HFFc6 (cell line): Measurements from ENCODE around the gene VSIR. TPM values are rescaled to one million over a fixed set of nuclear protein-coding genes. Genes with fewer than 3 reads are reported as not detected.

ENCODE experiments used
- DNase-seq: peaks from one replicate; pipeline ENCODE4 v3.0.0-alpha.2; 2018
- H3K27ac Mint-ChIP-seq: 2 replicates; pipeline ENCODE4 v1.8.0; 2020; ENCODE audit warnings: mild to moderate bottlenecking, mixed read lengths
- H3K27me3 Mint-ChIP-seq: 2 replicates; pipeline ENCODE4 v1.8.0; 2021; ENCODE audit warnings: mild to moderate bottlenecking, moderate library complexity, mixed read lengths; ENCODE audit not compliant: insufficient read depth
- H3K36me3 Mint-ChIP-seq: 2 replicates; pipeline ENCODE4 v1.8.0; 2021; ENCODE audit warnings: low read depth, mixed read lengths
- H3K4me1 Mint-ChIP-seq: 2 replicates; pipeline ENCODE4 v1.8.0; 2020; ENCODE audit warnings: low read depth, mixed read lengths
- H3K4me3 Mint-ChIP-seq: 2 replicates; pipeline ENCODE4 v1.8.0; 2020; ENCODE audit warnings: mild to moderate bottlenecking, moderate library complexity, mixed read lengths
- H3K9me3 Mint-ChIP-seq: 2 replicates; pipeline ENCODE4 v1.8.0; 2020; ENCODE audit warnings: mild to moderate bottlenecking, mixed read lengths
- total RNA-seq, 6 experiments: library from RNA; stranded (reverse); fragmentation: NEBNext Ultra II Directional; extraction: Animal tissue kit (Norgen Biotek cat#: 25700); gene quantifications; 2 replicates in 1 of 6; 3 replicates in 5 of 6; pipeline ENCODE4 v1.2.3, GENCODE V29; 2021
- TF ChIP-seq, protein P1 (sequence below): fragments of 200-600 bp; sonication (generic); IDR thresholded peaks from 2 replicates; pipeline ENCODE4 v1.5.0; 2021; ENCODE audit warnings: antibody characterized with exemption, mild to moderate bottlenecking

Gene VSIR
- total RNA-seq, 6 experiments from 2014 or later = 24.3 to 36.2 (median 29.0) TPM

DNA sequence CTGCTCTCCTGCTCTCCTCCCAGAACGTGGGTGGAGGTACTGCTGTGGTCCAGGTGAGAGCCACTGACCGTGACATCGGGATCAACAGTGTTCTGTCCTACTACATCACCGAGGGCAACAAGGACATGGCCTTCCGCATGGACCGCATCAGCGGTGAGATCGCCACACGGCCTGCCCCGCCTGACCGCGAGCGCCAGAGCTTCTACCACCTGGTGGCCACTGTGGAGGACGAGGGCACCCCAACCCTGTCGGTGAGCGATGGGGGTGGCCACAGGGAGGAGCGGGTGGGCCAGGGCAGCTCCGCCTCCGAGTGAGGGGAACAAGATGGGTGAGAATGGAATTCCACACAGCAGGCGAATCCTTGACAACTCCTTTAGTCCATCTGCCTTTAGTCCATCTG is 31.6 kb downstream of the VSIR start:
- H3K4me3 Mint-ChIP-seq = no peak overlapping the region
- H3K27me3 Mint-ChIP-seq = peaks cover 9% of the 10 kb centered on the region
- DNase-seq = no peak
- TF ChIP-seq, protein P1, sequence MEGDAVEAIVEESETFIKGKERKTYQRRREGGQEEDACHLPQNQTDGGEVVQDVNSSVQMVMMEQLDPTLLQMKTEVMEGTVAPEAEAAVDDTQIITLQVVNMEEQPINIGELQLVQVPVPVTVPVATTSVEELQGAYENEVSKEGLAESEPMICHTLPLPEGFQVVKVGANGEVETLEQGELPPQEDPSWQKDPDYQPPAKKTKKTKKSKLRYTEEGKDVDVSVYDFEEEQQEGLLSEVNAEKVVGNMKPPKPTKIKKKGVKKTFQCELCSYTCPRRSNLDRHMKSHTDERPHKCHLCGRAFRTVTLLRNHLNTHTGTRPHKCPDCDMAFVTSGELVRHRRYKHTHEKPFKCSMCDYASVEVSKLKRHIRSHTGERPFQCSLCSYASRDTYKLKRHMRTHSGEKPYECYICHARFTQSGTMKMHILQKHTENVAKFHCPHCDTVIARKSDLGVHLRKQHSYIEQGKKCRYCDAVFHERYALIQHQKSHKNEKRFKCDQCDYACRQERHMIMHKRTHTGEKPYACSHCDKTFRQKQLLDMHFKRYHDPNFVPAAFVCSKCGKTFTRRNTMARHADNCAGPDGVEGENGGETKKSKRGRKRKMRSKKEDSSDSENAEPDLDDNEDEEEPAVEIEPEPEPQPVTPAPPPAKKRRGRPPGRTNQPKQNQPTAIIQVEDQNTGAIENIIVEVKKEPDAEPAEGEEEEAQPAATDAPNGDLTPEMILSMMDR = no peak
- H3K36me3 Mint-ChIP-seq = no peaks in the 10 kb centered on the region
- H3K27ac Mint-ChIP-seq = no peak overlapping the region
- peaks cover 7% of the 10 kb centered on the region for H3K4me1 Mint-ChIP-seq
- no peaks in the 10 kb centered on the region for H3K9me3 Mint-ChIP-seq

DNA sequence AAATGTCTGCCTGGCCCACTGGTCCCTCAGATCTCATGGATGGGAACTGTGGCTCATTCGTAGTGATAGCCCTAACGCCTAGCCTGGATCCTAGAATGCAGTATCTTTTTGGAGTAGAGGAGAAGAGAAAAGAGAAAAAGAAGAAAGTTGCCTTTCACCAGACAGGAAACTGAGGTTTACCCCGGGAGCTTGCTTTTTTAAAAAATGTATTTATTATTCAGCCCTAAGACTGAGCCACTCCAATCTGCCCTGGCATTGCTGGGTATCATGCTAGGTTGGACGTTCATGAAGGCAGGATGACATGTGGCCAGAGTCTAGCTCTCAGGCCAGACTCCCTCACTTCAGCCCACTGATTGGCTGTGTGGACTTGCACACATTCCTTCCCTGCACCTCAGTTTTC is 32.3 kb downstream of the VSIR start:
- no peak for DNase-seq
- TF ChIP-seq, protein P1 = no peak
- Mint-ChIP-seq H3K9me3 (no peaks in the 10 kb centered on the region), H3K27ac (no peak overlapping the region), H3K36me3 (no peaks in the 10 kb centered on the region), H3K27me3 (peaks cover 9% of the 10 kb centered on the region), H3K4me3 (no peak overlapping the region), H3K4me1 (peaks cover 7% of the 10 kb centered on the region)

DNA sequence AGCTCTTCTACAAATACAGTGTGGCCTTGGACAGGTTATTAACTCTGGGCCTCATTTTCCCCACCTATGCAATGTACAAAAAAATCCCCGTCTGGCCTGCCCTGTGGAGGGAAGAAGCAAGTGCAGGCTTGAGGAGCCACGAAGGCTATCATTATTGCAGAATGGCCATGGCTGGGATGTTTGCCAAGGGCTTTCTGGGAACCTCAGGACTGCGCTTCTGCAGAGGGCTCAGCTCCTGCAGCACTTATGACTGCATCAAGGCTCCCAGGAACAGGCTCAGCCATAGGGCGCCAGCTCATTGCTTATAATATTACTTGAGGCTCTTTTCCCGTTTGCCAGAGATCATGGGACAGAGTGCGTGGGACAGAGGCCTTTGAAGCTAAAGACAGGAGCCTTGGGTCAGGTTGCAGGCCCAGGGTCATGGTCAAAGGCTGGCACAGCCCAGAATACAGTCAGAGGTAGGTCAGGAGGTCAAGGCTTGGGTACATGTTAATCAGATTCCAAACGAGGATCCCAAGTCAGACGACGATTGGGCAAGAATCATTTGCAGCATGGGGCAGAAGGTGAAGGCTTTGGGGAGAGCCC is 33.2 kb downstream of the VSIR start:
- H3K27me3 Mint-ChIP-seq = peaks cover 9% of the 10 kb centered on the region
- no peak overlapping the region for H3K4me3 Mint-ChIP-seq
- no peaks in the 10 kb centered on the region for H3K36me3 Mint-ChIP-seq
- TF ChIP-seq, protein P1 = no peak; the same call in 1 of the 2 replicates
- H3K27ac Mint-ChIP-seq = peak overlapping the region; percentile 20; the same call in 1 of the 2 replicates
- no peaks in the 10 kb centered on the region for H3K9me3 Mint-ChIP-seq
- H3K4me1 Mint-ChIP-seq = peaks cover 7% of the 10 kb centered on the region
- peak; percentile 62 for DNase-seq

DNA sequence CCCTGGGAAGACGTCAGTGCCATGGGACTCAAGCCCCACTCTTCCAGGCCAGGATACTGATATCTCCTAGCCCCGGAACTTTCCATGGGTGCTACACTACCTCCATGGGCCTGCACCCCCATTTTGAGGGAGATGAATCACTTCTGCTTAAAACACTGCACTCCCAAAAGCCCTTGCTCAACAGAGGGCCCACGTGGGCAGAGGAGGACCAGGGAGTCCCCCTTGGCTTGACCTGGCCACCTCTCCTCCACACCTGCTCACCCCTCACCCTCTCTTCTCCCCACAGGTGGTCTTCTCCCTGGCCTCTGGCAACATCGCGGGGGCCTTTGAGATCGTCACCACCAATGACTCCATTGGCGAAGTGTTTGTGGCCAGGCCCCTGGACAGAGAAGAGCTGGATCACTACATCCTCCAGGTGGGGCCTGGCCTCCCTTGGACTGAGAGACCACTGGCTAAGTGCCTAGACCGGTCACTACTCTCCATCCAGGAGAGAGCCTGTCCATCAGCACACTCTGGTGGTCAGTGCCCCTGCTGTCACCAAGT is 33.9 kb downstream of the VSIR start:
- Mint-ChIP-seq H3K9me3 (no peaks in the 10 kb centered on the region), H3K4me1 (peaks cover 7% of the 10 kb centered on the region), H3K36me3 (no peaks in the 10 kb centered on the region), H3K27ac (no peak overlapping the region), H3K4me3 (no peak overlapping the region), H3K27me3 (peaks cover 10% of the 10 kb centered on the region)
- TF ChIP-seq, protein P1 = no peak
- DNase-seq = no peak

DNA sequence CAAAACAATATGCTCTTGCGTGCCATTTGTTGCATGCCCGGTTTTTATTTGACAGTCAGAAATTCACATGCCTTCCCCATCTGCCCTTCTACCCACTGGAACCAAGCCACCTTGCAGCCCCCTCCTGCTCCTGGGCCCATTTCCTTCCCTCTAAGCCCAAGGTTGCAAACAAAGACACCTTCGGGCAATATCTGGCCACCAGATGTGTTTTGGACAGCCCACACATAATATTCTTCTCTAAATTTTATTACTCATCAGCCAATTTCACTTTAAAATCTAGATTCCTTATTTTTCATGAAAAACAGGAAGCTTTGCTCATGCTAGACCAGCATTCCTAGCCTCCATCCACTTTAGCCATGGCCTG is 35.5 kb downstream of the VSIR start:
- no peak overlapping the region for H3K27ac Mint-ChIP-seq
- TF ChIP-seq, protein P1 = no peak
- peaks cover 20% of the 10 kb centered on the region for H3K27me3 Mint-ChIP-seq
- no peaks in the 10 kb centered on the region for H3K9me3 Mint-ChIP-seq
- no peak for DNase-seq
- H3K36me3 Mint-ChIP-seq = no peaks in the 10 kb centered on the region
- H3K4me1 Mint-ChIP-seq = peaks cover 7% of the 10 kb centered on the region
- no peak overlapping the region for H3K4me3 Mint-ChIP-seq
